ENCODE results near the gene ZMAT5.

Gene ZMAT5

GRCh38 chr22:29753808-29754657 lies 12.8 kb downstream of the ZMAT5 start:
- no peak for DNase-seq (ENCODE audit: low spot score)

- DNase-seq (ENCODE audit: low spot score) = no peak
Measured at GRCh38 chr22:29751669-29752068, 15.1 kb downstream of the ZMAT5 start.

DNA sequence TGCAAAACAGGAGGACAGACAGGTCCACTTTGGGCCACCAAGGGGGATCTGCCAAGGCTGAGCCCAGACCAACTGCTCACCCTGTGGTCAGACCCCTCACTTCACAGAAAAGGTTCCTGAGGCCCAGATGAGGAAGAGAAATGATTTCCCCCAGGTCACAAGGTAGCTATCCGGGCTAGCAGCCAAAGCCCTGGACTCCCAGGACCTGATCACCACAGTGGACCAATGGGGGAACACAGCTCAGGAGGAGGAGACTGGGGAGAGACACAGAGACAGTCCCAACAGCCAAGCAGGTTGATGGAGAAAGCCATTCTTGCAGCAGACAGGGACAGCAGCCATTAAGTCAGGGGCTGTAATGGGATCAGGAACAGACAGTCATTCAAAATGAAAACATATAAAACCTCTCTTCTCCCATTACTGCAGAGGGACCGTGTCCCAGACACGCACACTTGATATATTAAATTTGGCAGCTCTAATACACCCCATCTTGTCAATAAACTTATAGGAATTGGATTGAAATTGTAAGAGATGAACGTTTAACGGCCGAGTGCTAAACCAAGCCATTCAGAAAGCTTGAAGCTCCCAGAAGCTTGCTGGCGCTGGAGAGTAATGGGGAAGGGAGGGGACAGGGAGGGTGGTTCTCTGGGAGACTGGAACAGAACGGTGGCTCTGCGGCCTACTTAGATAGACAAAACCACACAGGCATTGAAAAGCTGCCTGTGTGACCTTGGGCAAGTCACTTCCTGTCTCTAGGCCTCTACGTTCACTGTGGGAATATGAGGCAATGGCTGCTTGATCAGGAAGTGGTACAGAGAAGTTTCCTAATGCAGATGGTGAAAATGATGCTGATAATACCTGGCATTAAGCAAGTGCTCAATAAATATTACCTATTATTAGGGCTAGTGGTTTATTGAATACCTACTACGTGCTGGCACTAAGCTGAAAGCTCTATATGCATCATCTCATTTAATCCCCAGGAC lies 16.0 kb downstream of the ZMAT5 start:
- no peak for DNase-seq (ENCODE audit: low spot score)

GRCh38 chr22:29750029-29750428 lies 16.8 kb downstream of the ZMAT5 start:
- DNase-seq (ENCODE audit: low spot score) = no peak

DNA sequence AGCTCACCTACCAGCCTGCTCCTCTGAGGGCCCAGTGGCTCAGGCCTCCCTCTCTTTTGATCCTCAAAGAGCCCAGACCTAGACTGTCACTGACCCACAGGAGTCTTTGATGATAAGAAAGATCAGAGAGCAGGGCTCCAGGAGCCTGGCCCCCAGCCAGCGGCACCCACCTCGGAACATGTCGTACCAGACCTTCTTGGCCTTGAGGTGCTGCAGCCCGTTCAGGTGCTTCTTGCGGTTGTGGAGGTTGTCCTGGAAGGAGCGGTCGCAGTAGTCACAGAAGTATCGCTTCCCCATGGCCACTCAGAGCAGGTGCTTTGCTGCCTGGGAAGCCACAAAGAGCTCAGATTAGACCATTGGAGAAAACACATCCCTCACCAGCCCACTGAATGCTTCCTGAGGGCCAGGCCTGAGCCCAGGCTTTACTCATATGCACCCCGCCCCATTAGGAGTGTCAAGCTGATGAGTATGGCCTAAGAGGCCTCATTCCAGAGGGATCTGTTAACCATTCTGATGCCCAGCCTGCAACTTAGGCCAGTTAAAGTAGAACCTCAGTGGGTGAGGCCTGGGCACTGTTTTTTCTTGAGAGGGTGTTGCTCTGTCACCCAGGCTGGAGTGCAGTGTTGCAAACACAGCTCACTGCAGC lies 18.4 kb downstream of the ZMAT5 start:
- no peak for DNase-seq (ENCODE audit: low spot score)

DNA sequence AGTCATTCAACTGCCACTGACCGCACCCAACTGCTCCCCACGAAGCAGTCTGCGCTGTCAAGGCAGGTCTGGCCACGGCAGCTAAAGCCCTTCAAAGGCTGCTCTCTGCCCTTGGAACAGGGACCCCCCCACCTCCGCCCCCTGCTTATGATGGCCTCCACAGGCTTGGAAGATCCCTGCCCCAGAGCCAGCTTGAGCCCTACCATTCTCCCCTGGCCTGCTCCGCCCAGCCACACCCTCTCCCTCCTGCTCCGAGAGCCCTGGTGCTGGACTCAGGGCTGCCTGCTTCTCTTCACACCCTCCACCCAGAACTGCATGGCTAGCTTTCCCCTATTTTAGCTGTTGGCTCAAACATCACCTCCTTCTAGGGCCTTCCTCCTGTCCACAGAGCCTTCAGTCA lies 19.0 kb downstream of the ZMAT5 start:
- no peak for DNase-seq (ENCODE audit: low spot score)

GRCh38 chr22:29744902-29745301 lies 21.9 kb downstream of the ZMAT5 start:
- no peak for DNase-seq (ENCODE audit: low spot score)

- DNase-seq (ENCODE audit: low spot score) = no peak
Measured at GRCh38 chr22:29742326-29742725, 24.5 kb downstream of the ZMAT5 start.

DNA sequence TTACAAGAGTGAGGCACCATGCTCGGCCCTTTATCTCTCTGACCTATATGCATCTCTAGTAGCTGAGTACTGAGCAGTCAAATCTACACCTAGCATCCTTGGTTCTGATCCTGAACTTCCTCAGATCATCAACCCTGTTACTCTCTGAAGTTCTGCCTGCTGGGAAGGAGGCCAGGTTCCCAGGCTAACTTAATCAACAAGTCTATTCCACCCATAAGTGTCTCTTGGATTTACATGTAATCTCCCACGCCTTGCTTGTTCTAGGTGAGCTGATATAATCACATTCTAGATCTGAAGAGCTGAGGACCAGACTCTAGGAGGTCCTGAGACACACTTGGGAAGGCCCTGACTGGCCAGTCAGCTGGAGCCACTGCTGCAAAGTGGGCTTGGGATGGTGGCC lies 24.9 kb downstream of the ZMAT5 start:
- no peak for DNase-seq (ENCODE audit: low spot score)

DNA sequence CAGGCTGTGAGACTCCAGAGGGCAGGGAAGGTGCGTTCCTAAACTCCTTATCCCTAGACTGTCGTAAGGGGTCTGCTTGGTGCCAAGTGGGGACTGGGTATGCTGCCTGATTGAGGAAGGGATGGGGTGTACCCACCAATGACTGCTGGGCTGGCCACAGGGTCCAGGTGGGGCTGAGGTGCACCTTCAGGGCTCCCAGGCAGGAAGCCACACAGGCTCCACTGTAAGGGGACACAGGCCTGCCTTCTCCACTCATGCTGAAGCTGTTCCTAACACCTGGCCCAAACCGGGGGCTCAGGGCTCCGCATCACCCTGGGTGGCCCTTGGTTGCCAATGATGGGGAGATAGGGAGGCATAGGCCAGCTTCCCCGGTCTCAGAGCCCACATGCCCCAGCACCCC lies 26.6 kb downstream of the ZMAT5 start:
- no peak for DNase-seq (ENCODE audit: low spot score)

DNA sequence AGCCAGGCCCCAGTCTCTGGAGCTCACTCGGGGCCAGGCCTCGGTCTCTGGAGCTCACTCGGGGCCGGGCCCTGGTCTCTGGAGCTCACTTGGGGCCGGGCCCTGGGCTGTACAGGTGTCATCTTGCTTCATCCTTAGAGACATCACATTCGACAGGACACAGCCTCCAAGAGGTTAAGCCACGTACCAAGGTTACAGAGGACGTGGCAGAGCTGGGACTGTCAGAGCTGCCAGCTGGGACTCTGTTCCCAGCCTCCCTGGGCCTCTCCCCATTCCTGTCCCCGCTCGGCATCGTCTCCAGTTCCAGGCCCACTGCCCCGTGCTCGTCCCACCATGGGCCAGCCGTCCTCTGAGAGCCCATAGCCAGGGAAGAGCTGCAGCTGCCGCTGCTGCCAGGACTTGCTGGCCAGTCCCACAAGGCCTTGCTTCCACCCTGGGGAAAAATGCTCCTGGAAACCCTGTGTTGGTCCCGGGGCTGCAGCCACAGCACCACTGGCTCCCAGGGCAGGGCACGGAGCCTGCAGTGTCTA lies 27.4 kb downstream of the ZMAT5 start:
- no peak for DNase-seq (ENCODE audit: low spot score)

GRCh38 chr22:29738118-29738815 lies 28.5 kb downstream of the ZMAT5 start:
- DNase-seq (ENCODE audit: low spot score) = no peak

DNA sequence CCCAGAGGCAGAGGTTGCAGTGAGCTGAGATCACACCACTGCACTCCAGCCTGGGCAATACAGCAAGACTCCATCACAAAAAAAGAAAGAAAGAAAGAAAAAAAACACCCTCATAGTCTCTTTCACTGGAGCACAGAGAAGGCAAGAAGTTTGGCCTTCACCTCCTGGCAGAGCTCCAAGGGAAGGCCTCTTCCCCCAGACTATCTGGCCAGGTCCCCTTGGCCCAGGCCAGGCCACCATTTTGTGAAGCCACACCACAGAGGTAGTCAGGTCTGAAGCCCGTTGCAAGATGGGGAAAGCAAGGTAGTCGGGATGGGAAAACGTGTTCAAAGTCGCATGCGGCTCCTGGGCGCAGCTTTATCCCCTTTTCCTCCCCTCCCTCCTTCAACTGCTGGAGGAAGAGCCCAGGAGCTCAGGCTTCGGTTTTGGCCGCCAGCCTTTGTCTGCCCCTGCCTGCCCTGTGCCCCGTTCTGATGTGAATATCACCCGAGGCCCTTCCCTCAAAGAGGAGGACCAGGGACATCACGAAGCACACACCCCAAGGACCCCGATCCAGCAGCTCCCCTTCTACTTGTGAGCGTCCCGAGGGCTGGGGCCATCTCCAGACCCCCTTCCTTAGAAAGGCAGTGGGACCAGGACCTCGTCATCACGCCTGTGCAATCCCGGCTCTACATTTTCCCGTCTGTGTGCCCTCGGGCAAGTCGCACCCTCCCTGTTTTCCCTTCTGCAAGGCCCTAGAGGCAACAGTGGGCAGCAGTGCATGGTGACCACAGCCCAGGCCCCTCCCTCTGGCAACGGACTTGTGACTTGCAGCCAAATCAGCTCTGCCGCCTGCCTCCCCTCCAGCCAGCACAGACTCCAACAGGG lies 29.3 kb downstream of the ZMAT5 start:
- DNase-seq (ENCODE audit: low spot score) = no peak

DNA sequence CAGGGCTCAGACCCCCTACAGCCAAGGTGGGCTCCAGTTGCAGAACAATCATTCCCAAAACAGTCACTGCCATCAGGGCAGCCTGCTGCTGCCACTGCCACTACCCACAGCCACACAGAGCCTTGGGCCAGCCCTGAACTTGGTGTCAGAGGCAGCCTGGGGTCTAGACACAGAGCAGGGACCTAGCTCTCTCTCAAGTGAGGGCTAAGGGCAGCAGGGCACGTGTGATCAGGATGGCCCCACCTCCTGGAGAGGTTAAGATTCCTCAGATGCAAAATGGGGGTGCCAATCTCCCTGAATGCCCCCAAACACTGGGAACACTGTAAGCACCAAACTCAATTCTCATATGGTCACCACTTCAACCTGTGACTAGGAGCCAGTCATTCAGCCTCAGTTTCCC lies 31.4 kb downstream of the ZMAT5 start:
- no peak for DNase-seq (ENCODE audit: low spot score)

DNA sequence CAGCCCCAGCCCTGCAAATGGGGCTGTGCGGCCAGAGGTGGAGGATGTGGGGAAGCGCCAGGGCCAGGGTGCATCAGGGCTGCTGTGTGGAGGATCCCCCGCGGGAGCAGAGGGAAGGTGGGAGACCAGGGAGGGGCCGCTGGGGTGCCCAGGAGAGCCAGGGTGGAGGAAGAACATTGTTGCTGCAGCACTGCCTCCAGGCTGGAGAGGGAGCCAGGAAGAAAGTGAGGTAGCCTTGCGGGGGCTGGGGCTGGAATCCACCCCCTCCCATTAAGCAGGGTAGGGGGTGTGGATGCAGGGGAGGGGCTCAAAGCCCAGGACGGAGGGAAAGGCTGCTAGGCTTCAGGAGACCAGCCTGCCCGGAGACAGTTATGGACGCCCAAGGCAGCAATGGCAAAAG lies 32.0 kb downstream of the ZMAT5 start:
- no peak for DNase-seq (ENCODE audit: low spot score)

DNA sequence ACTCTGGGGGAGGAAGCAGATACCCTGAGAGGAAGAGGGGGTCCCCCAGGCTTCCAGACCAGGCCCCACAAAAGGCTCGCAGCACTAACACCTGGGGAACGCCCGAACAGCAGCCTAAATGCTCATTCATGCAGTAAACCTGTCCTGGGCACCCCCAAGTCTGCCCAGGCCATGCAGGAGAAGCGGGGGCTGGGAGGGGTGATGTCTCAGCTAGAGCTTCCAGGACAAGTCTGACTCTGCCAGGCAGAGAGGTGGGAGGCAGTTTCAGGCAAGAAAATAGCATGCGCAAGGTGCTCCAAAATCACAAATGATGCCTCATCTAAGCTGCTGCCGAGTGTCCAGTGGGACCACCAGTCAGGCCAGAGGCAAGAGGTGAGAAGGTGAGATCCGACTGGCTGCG lies 32.4 kb downstream of the ZMAT5 start:
- DNase-seq (ENCODE audit: low spot score) = no peak

GRCh38 chr22:29733362-29734201 lies 33.2 kb downstream of the ZMAT5 start:
- no peak for DNase-seq (ENCODE audit: low spot score)

- no peak for DNase-seq (ENCODE audit: low spot score)
Measured at GRCh38 chr22:29732883-29733282, 33.9 kb downstream of the ZMAT5 start.

DNA sequence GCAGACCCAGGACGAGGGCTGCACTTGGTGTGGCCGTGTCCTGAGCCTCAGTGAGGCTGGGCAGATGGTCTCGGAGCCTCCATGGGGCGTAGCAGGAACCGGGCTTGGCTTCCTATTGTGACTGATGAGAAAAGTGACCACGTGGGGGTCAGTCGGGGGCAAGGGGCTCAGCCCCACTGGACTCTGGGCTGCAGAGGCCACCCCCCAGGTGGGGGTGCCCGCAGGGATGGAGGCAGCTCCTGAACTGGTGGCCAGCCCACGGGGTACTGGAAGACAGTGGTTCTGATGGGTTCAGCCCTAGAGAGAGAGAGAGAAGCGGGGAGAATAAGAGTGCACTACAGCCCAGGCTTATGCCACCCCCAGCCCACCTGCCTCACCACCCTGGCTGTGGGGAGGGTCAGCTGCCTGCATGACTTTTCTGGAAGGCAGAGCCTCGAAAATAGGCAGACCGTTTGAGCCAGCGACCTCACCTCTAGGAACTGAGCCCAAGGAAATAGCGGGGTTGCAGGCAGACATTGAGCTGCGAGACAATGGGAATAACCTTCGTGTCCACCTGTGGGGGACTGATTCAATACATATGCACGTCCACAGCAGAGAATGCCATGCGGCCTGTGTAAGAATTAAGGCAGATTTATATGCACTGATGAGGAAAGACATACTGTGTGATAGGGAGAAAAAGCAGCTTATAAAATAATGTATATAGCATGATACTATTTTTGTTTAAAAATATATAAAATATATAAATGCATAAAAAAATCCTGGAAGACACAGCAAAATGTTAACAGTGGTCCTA lies 35.6 kb downstream of the ZMAT5 start:
- no peak for DNase-seq (ENCODE audit: low spot score)

Data from germinal center (tissue), 1 donor.